ENCODE data around the gene MYLK. TPM values are rescaled to one million over a fixed set of nuclear protein-coding genes. Genes with fewer than 3 reads are reported as not detected.

Gene MYLK
- total and polyA plus RNA-seq, 2 donors (not counting 1 experiment from before 2014, with no cell fraction given) = 0.51 TPM; not detected in 1

DNA sequence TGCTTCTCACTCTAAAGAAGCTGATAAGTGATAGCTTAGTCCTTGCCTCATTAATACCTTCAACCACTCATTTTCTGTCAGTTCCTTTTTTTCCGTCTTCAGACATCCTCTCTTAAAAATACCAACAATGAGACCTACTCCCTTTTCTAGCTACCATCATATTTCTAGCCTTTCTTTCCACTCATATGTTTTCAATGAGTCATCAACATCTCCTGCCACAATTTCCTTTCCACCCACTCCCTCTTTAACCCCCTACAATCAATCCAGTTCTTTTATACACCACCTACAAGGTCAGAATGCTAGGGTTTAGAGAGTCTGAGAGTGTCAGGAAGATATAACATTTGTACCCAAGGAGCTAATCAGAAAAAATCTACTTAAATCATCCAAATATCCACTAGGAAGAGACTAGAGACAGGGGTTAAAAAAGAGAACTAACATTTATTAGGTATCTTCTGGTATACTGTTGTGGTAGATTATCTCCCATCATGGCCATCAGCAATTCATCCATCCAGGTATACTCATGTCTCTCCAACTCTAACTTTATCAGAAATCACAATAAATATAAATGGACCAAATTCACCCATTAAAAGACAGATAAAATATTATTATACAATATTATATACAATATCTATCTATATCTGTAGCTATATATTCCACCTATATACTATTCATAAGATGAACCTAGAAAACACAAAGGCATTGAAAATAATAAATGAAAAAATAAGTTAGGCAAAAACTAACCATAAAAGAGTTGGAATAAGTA, 42.5 kb downstream of the MYLK start:
- H3K27ac ChIP-seq (ENCODE audit: low read length in 2 of 2) = no peak overlapping the region
- H3K4me2 ChIP-seq (replicated peaks; ENCODE audit: low read depth, low read length, poor library complexity, severe bottlenecking) = no peak overlapping the region
- intact Hi-C loops (cut with micrococcal nuclease) = no loop called here
- H4K20me1 ChIP-seq (ENCODE audit: control insufficient read depth, insufficient read depth, low read length, poor library complexity, severe bottlenecking) = no peaks in the 10 kb centered on the region
- H3K4me1 Mint-ChIP-seq = no peaks in the 10 kb centered on the region
- H3K4me3 Mint-ChIP-seq = no peak overlapping the region
- no peaks in the 10 kb centered on the region for H3K36me3 ChIP-seq (replicated peaks in 1 of 2; ENCODE audit: control extremely low read depth in 1 of 2, control insufficient read depth in 1 of 2, extremely low read depth in 1 of 2, insufficient read depth in 2 of 2, low read length in 1 of 2)
- ChIA-PET POLR2A (no interaction called here), CTCF (no interaction called here)
- no peak overlapping the region for H2AFZ ChIP-seq (ENCODE audit: insufficient read depth, low read depth, low read length, poor library complexity, severe bottlenecking)
- no peaks in the 10 kb centered on the region for H3K27me3 ChIP-seq (replicated peaks in 1 of 4; ENCODE audit: control extremely low read depth in 1 of 4, control insufficient read depth in 3 of 4, insufficient read depth in 4 of 4, low read length in 3 of 4)
- no peak overlapping the region for H3K9ac ChIP-seq (ENCODE audit: low read length)
- no peaks in the 10 kb centered on the region for H3K27me3 Mint-ChIP-seq
- no peak overlapping the region for H3K4me3 ChIP-seq (ENCODE audit: control extremely low read depth in 1 of 5, extremely low read depth in 1 of 5, insufficient read depth in 1 of 5, low read depth in 2 of 5, low read length in 4 of 5)
- ATAC-seq (ENCODE audit: low read depth) = no peak
- H3K9me3 Mint-ChIP-seq (ENCODE audit: insufficient read depth) = peaks cover 6% of the 10 kb centered on the region
- H3K4me1 ChIP-seq (ENCODE audit: control insufficient read depth in 2 of 2, insufficient read depth in 2 of 2, low read length in 2 of 2) = no peaks in the 10 kb centered on the region
- WGBS (ENCODE audit: insufficient coverage) = 14% methylated on average over 1 of the region's 1 CpG
- no peak for TF ChIP-seq EZH2 (IDR thresholded peaks at IDR 0.05; ENCODE audit: borderline replicate concordance, insufficient read depth, low read depth, low read length, poor library complexity, severe bottlenecking)
- TF ChIP-seq, protein P1, sequence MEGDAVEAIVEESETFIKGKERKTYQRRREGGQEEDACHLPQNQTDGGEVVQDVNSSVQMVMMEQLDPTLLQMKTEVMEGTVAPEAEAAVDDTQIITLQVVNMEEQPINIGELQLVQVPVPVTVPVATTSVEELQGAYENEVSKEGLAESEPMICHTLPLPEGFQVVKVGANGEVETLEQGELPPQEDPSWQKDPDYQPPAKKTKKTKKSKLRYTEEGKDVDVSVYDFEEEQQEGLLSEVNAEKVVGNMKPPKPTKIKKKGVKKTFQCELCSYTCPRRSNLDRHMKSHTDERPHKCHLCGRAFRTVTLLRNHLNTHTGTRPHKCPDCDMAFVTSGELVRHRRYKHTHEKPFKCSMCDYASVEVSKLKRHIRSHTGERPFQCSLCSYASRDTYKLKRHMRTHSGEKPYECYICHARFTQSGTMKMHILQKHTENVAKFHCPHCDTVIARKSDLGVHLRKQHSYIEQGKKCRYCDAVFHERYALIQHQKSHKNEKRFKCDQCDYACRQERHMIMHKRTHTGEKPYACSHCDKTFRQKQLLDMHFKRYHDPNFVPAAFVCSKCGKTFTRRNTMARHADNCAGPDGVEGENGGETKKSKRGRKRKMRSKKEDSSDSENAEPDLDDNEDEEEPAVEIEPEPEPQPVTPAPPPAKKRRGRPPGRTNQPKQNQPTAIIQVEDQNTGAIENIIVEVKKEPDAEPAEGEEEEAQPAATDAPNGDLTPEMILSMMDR (IDR thresholded peaks at IDR 0.05) = no peak
- no peak overlapping the region for H3K27ac Mint-ChIP-seq
- peaks cover 0 to 11% (median 1%) of the 10 kb centered on the region in 3 donors for H3K9me3 ChIP-seq (ENCODE audit: control extremely low read depth in 1 of 3, control insufficient read depth in 2 of 3, insufficient read depth in 1 of 3, low read length in 2 of 3)
- no peak for DNase-seq
- H3K79me2 ChIP-seq (ENCODE audit: control insufficient read depth, insufficient read depth, low read length) = no peaks in the 10 kb centered on the region

DNA sequence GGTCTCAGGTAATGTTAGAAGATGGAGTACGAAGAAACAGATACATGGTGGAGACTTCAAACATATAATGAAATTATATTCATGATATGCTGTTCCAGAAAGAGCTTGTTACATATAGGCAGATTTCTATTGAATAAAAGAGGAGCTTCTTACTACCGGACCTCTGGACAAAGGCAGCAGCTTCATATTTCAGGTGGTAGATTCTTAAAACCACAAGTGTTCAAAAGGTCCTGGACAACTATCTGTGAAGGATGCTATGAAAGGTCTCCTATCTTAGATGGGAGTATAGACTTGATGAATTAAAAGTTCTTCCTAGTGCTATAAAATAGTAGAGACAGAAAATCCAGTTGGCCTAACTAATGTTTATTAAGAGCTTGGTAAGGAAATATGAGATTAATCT, 43.2 kb downstream of the MYLK start:
- no peaks in the 10 kb centered on the region for H3K79me2 ChIP-seq (ENCODE audit: control insufficient read depth, insufficient read depth, low read length)

More for the DNA sequence above, 43.2 kb downstream of the MYLK start:
- Histone ChIP-seq H3K36me3 (replicated peaks in 1 of 2; ENCODE audit: control extremely low read depth in 1 of 2, control insufficient read depth in 1 of 2, extremely low read depth in 1 of 2, insufficient read depth in 2 of 2, low read length in 1 of 2) (no peaks in the 10 kb centered on the region), H3K9me3 (ENCODE audit: control extremely low read depth in 1 of 3, control insufficient read depth in 2 of 3, insufficient read depth in 1 of 3, low read length in 2 of 3) (peaks cover 0 to 11% (median 1%) of the 10 kb centered on the region in 3 donors), H3K4me2 (replicated peaks; ENCODE audit: low read depth, low read length, poor library complexity, severe bottlenecking) (no peak overlapping the region), H3K4me1 (ENCODE audit: control insufficient read depth in 2 of 2, insufficient read depth in 2 of 2, low read length in 2 of 2) (no peaks in the 10 kb centered on the region), H3K9ac (ENCODE audit: low read length) (no peak overlapping the region), H3K27ac (ENCODE audit: low read length in 2 of 2) (no peak overlapping the region), H4K20me1 (ENCODE audit: control insufficient read depth, insufficient read depth, low read length, poor library complexity, severe bottlenecking) (no peaks in the 10 kb centered on the region), H3K4me3 (ENCODE audit: control extremely low read depth in 1 of 5, extremely low read depth in 1 of 5, insufficient read depth in 1 of 5, low read depth in 2 of 5, low read length in 4 of 5) (no peak overlapping the region), H3K27me3 (replicated peaks in 1 of 4; ENCODE audit: control extremely low read depth in 1 of 4, control insufficient read depth in 3 of 4, insufficient read depth in 4 of 4, low read length in 3 of 4) (no peaks in the 10 kb centered on the region), H2AFZ (ENCODE audit: insufficient read depth, low read depth, low read length, poor library complexity, severe bottlenecking) (no peak overlapping the region)
- no peak overlapping the region for H3K27ac Mint-ChIP-seq
- peaks cover 6% of the 10 kb centered on the region for H3K9me3 Mint-ChIP-seq (ENCODE audit: insufficient read depth)
- no peaks in the 10 kb centered on the region for H3K4me1 Mint-ChIP-seq
- intact Hi-C loops (cut with micrococcal nuclease) = no loop called here
- CTCF ChIA-PET = no interaction called here
- TF ChIP-seq EZH2 (IDR thresholded peaks at IDR 0.05; ENCODE audit: borderline replicate concordance, insufficient read depth, low read depth, low read length, poor library complexity, severe bottlenecking) = no peak
- TF ChIP-seq, protein P1 (IDR thresholded peaks at IDR 0.05) = no peak
- POLR2A ChIA-PET = no interaction called here
- 83% methylated on average over 1 of the region's 2 CpGs for WGBS (ENCODE audit: insufficient coverage)
- peaks cover 2% of the 10 kb centered on the region for H3K27me3 Mint-ChIP-seq
- DNase-seq (no peak), ATAC-seq (ENCODE audit: low read depth) (no peak)
- H3K4me3 Mint-ChIP-seq = no peak overlapping the region

All from B cell (primary cell).